IMR-90 (cell line): Measurements from ENCODE around the gene KAZALD1. TPM values are rescaled to one million over a fixed set of nuclear protein-coding genes. Genes with fewer than 3 reads are reported as not detected.

Experiments
- ATAC-seq: fragments of 200-7000 bp; cut with Tn5 transposase; 2 replicates; pipeline ENCODE4 v1.9.1; 2020; ENCODE audit warnings: low read depth, mild to moderate bottlenecking, moderate library complexity
- BruUV-seq: library from RNA; stranded (reverse); fragments of 400-500 nt; replicated peaks from 2 replicates; lab custom pipeline; 2021; lab: Mats Ljungman, UMichigan
- CTCF ChIA-PET: fragments of 300-600 bp; formaldehyde crosslinking; extraction: SDS; loops from one replicate; lab custom pipeline; 2021; ENCODE audit warnings: antibody characterized with exemption; lab: Yijun Ruan, JAX
- POLR2A ChIA-PET: fragments of 300-600 bp; sonication (Branson Sonifier 250); formaldehyde crosslinking; loops from one replicate; lab custom pipeline; 2022; ENCODE audit warnings: antibody characterized with exemption; ENCODE audit not compliant: unreplicated experiment; lab: Charles Lee
- DNase-seq: peaks from one replicate; pipeline ENCODE4 v3.0.0; 2013
- H2AFZ ChIP-seq: replicated peaks from 2 replicates; pipeline ENCODE3; 2013; ENCODE audit warnings: low read length, mild to moderate bottlenecking; ENCODE audit not compliant: poor library complexity
- H2AK5ac ChIP-seq: 2 replicates; pipeline ENCODE4 v1.6.1; 2013; ENCODE audit warnings: low read depth, low read length, inconsistent platforms
- H2AK9ac ChIP-seq: replicated peaks from 2 replicates; pipeline ENCODE3; 2013; ENCODE audit warnings: mild to moderate bottlenecking, low read depth, low read length, moderate library complexity; ENCODE audit not compliant: poor library complexity
- H2BK120ac ChIP-seq: 2 replicates; pipeline ENCODE4 v1.6.1; 2013; ENCODE audit warnings: low read depth, low read length, inconsistent platforms
- H2BK15ac ChIP-seq: 3 replicates; pipeline ENCODE4 v1.6.1; 2013; ENCODE audit warnings: low read depth, low read length, inconsistent platforms
- H2BK20ac ChIP-seq: 2 replicates; pipeline ENCODE4 v1.6.1; 2013; ENCODE audit warnings: low read depth, mild to moderate bottlenecking, inconsistent platforms, low read length, moderate library complexity
- H2BK5ac ChIP-seq: 2 replicates; pipeline ENCODE4 v1.6.1; 2013; ENCODE audit warnings: mild to moderate bottlenecking, low read depth, low read length, inconsistent platforms; ENCODE audit not compliant: poor library complexity, severe bottlenecking
- H3K14ac ChIP-seq: replicated peaks from 2 replicates; pipeline ENCODE4 v1.6.1; 2013; ENCODE audit warnings: low read depth, low read length, inconsistent platforms
- H3K18ac ChIP-seq: 2 replicates; pipeline ENCODE4 v1.6.1; 2013; ENCODE audit warnings: low read depth, low read length, control low read depth
- H3K23ac ChIP-seq: 2 replicates; pipeline ENCODE4 v1.6.1; 2013; ENCODE audit warnings: low read depth, low read length, inconsistent platforms
- H3K27ac ChIP-seq: 2 replicates; pipeline ENCODE4 v1.5.1; 2013; ENCODE audit warnings: mild to moderate bottlenecking, control low read depth, low read length; ENCODE audit not compliant: insufficient read depth
- H3K27me3 ChIP-seq: 2 replicates; pipeline ENCODE4 v1.6.1; 2013; ENCODE audit warnings: low read length; ENCODE audit not compliant: control insufficient read depth, insufficient read depth
- H3K36me3 ChIP-seq: 2 replicates; pipeline ENCODE4 v1.6.1; 2013; ENCODE audit warnings: low read length, mixed read lengths; ENCODE audit not compliant: control insufficient read depth, insufficient read depth
- H3K4ac ChIP-seq: 2 replicates; pipeline ENCODE4 v1.6.1; 2013; ENCODE audit warnings: low read depth, low read length, inconsistent platforms
- H3K4me1 ChIP-seq: 2 replicates; pipeline ENCODE4 v1.6.1; 2013; ENCODE audit warnings: low read length, mixed read lengths; ENCODE audit not compliant: control insufficient read depth, insufficient read depth
- H3K4me2 ChIP-seq: 2 replicates; pipeline ENCODE4 v1.6.1; 2013; ENCODE audit warnings: low read depth, mild to moderate bottlenecking, control low read depth, low read length, moderate library complexity
- H3K4me3 ChIP-seq: 2 replicates; pipeline ENCODE4 v1.5.1; 2013; ENCODE audit warnings: low read depth, mild to moderate bottlenecking, control low read depth, low read length, moderate library complexity; ENCODE audit not compliant: insufficient read depth
- H3K56ac ChIP-seq: 2 replicates; pipeline ENCODE4 v1.6.1; 2013; ENCODE audit warnings: low read length, inconsistent platforms; ENCODE audit not compliant: insufficient read depth; ENCODE audit errors: extremely low read depth
- H3K79me1 ChIP-seq, 2 experiments: 2 replicates each; pipeline ENCODE4 v1.6.1; 2013; ENCODE audit warnings: low read length in 2 of 2, inconsistent platforms in 1 of 2, low read depth in 1 of 2
- H3K9ac ChIP-seq: 2 replicates; pipeline ENCODE4 v1.6.1; 2013; ENCODE audit warnings: low read depth, low read length, control low read depth
- H3K9me1 ChIP-seq: 2 replicates; pipeline ENCODE4 v1.6.1; 2013; ENCODE audit warnings: low read length, inconsistent platforms; ENCODE audit not compliant: insufficient read depth
- H3K9me3 ChIP-seq: 2 replicates; pipeline ENCODE4 v1.6.1; 2013; ENCODE audit warnings: low read length; ENCODE audit not compliant: control insufficient read depth, insufficient read depth
- H4K20me1 ChIP-seq: 2 replicates; pipeline ENCODE4 v1.6.1; 2013; ENCODE audit warnings: low read length, inconsistent platforms; ENCODE audit not compliant: insufficient read depth
- H4K5ac ChIP-seq: 2 replicates; pipeline ENCODE4 v1.6.1; 2013; ENCODE audit warnings: mild to moderate bottlenecking, low read depth, low read length, control low read depth
- H4K8ac ChIP-seq, 2 experiments: 2 replicates each; pipeline ENCODE4 v1.6.1; 2013; ENCODE audit warnings: low read depth in 2 of 2, low read length in 2 of 2, control low read depth in 1 of 2, inconsistent platforms in 1 of 2
- H4K91ac ChIP-seq: 2 replicates; pipeline ENCODE4 v1.6.1; 2013; ENCODE audit warnings: low read depth, low read length, inconsistent platforms; ENCODE audit not compliant: insufficient read depth
- BHLHE40 ChIP-seq: fragments of 150-350 bp; IDR thresholded peaks from 2 replicates; pipeline ENCODE4 v1.6.1; 2016; ENCODE audit warnings: mild to moderate bottlenecking, low read depth, low read length
- CEBPB ChIP-seq: IDR thresholded peaks from 2 replicates; pipeline ENCODE4 v1.6.1; 2012; ENCODE audit warnings: low read depth, low read length, improper control_type of control experiment
- CHD1 ChIP-seq: IDR thresholded peaks from 2 replicates; pipeline ENCODE4 v1.6.1; 2012; ENCODE audit warnings: low read depth, low read length, improper control_type of control experiment
- CTCF ChIP-seq: conservative IDR thresholded peaks from 2 replicates; pipeline ENCODE4 v1.5.1; 2012; ENCODE audit warnings: mild to moderate bottlenecking, low read depth, low read length, improper control_type of control experiment
- ELK1 ChIP-seq: fragments of 150-350 bp; IDR thresholded peaks from 2 replicates; pipeline ENCODE4 v1.6.1; 2016; ENCODE audit warnings: low read depth, mild to moderate bottlenecking, low read length, moderate library complexity, borderline replicate concordance
- FOS ChIP-seq: fragments of 150-350 bp; IDR thresholded peaks from 2 replicates; pipeline ENCODE4 v1.6.1; 2016; ENCODE audit warnings: low read depth, low read length
- MAFK ChIP-seq: IDR thresholded peaks from 2 replicates; pipeline ENCODE4 v1.6.1; 2012; ENCODE audit warnings: low read depth, low read length, improper control_type of control experiment
- MAZ ChIP-seq: IDR thresholded peaks from 2 replicates; pipeline ENCODE4 v1.6.1; 2012; ENCODE audit warnings: low read depth, mild to moderate bottlenecking, low read length, improper control_type of control experiment, moderate library complexity, borderline replicate concordance
- MXI1 ChIP-seq: IDR thresholded peaks from 2 replicates; pipeline ENCODE4 v1.6.1; 2012; ENCODE audit warnings: low read depth, mild to moderate bottlenecking, low read length, moderate library complexity, borderline replicate concordance
- NFE2L2 ChIP-seq: fragments of 150-350 bp; IDR thresholded peaks from 2 replicates; pipeline ENCODE4 v1.6.1; 2016; ENCODE audit warnings: low read depth, mild to moderate bottlenecking, low read length
- POLR2A ChIP-seq: IDR thresholded peaks from 2 replicates; pipeline ENCODE4 v1.6.1; 2012; ENCODE audit warnings: mild to moderate bottlenecking, low read depth, low read length
- RAD21 ChIP-seq: IDR thresholded peaks from 2 replicates; pipeline ENCODE4 v1.6.1; 2012; ENCODE audit warnings: low read length, improper control_type of control experiment
- RCOR1 ChIP-seq: IDR thresholded peaks from 2 replicates; pipeline ENCODE4 v1.6.1; 2012; ENCODE audit warnings: mild to moderate bottlenecking, low read length, improper control_type of control experiment; ENCODE audit not compliant: insufficient replicate concordance
- RFX5 ChIP-seq: IDR thresholded peaks from 2 replicates; pipeline ENCODE4 v1.8.0; 2012; ENCODE audit warnings: low read depth, mild to moderate bottlenecking, low read length, moderate library complexity
- SMC3 ChIP-seq: fragments of 150-350 bp; IDR thresholded peaks from 2 replicates; pipeline ENCODE4 v1.6.1; 2016; ENCODE audit warnings: low read depth, mild to moderate bottlenecking, antibody characterized with exemption, low read length, moderate library complexity
- USF2 ChIP-seq: fragments of 150-350 bp; IDR thresholded peaks from 2 replicates; pipeline ENCODE4 v1.6.1; 2017; ENCODE audit warnings: mild to moderate bottlenecking, antibody characterized with exemption, low read length, low read depth
- WGBS, 2 experiments: methylation state at CpG; one replicate each; pipeline versions ENCODE4 v1.1.5 to v1.1.7; 2013; ENCODE audit warnings: missing lambda C conversion rate in 2 of 2; ENCODE audit not compliant: insufficient read length in 1 of 2; ENCODE audit errors: extremely low coverage in 2 of 2; 5-methylcytosine and 5-hydroxymethylcytosine counted together
- dilution Hi-C: fragments of 300-500 bp; cut with HindIII; formaldehyde crosslinking; loops from one replicate; pipeline ENCODE4 v1.14.3; 2018; ENCODE audit warnings: low sequenced_read_pairs; ENCODE audit not compliant: unreplicated experiment
- in situ Hi-C: fragments of 300-500 bp; cut with MboI; formaldehyde crosslinking; loops from 3 replicates; pipeline ENCODE4 v1.14.3; 2019; ENCODE audit warnings: low sequenced_read_pairs, inconsistent platforms, mixed read lengths
- intact Hi-C: fragments of 100-400 bp; cut with micrococcal nuclease; formaldehyde crosslinking; loops from 2 replicates; pipeline ENCODE4 v1.10.0; 2022
- polyA plus RNA-seq, 3 experiments: library from polyadenylated mRNA; depleted of rRNA; stranded (reverse); fragments of >200 nt; gene quantifications; 2 replicates each; pipeline ENCODE4 v1.2.3, GENCODE V29; 2012; ENCODE audit warnings: low replicate concordance in 1 of 3
- total RNA-seq: library from RNA; depleted of rRNA; stranded (reverse); fragments of >200 nt; gene quantifications from 2 replicates; pipeline ENCODE4 v1.2.3, GENCODE V29; 2012

KAZALD1 gene
- total and polyA plus RNA-seq, 2 of the 4 experiments (the other 2 are of a cell fraction) = 9.1 to 18.6 TPM

- no peak overlapping the region for H3K27ac ChIP-seq
- no peak for TF ChIP-seq SMC3
- TF ChIP-seq ELK1 = no peak
- no peak for TF ChIP-seq RFX5
- no peak for TF ChIP-seq MXI1
- no peak for TF ChIP-seq MAZ
- no peak for TF ChIP-seq RAD21
- TF ChIP-seq NFE2L2 = no peak
- TF ChIP-seq USF2 = no peak
- TF ChIP-seq BHLHE40 = no peak
- no peak for TF ChIP-seq POLR2A
- no peak for TF ChIP-seq CEBPB
- no peak for TF ChIP-seq MAFK
- TF ChIP-seq RCOR1 = no peak
- TF ChIP-seq CHD1 = no peak
- TF ChIP-seq FOS = no peak
- no peak for TF ChIP-seq CTCF
- no peak for DNase-seq
- ChIA-PET CTCF (no interaction called here), POLR2A (no interaction called here)
- H4K8ac ChIP-seq = no peak overlapping the region
- H3K36me3 ChIP-seq = no peaks in the 10 kb centered on the region
- no peaks in the 10 kb centered on the region for H3K79me1 ChIP-seq
- in situ Hi-C loops = no loop called here
- ATAC-seq = no peak
- no peak overlapping the region for H3K23ac ChIP-seq
- no peak overlapping the region for H3K14ac ChIP-seq
- no peak overlapping the region for H3K9ac ChIP-seq
- H3K4ac ChIP-seq = no peak overlapping the region
- dilution Hi-C loops = no loop called here
- H2AK5ac ChIP-seq = no peak overlapping the region
- H2BK120ac ChIP-seq = no peak overlapping the region
- no peak overlapping the region for H2BK20ac ChIP-seq
- no peak overlapping the region for H2AFZ ChIP-seq
- no TSS peak for BruUV-seq
- peaks cover 69% of the 10 kb centered on the region for H3K27me3 ChIP-seq
- intact Hi-C loops = no loop called here
- no peak overlapping the region for H3K4me3 ChIP-seq
- no peak overlapping the region for H2BK5ac ChIP-seq
- no peak overlapping the region for H3K56ac ChIP-seq
- no peak overlapping the region for H4K91ac ChIP-seq
- H2AK9ac ChIP-seq = no peak overlapping the region
- H4K20me1 ChIP-seq = no peaks in the 10 kb centered on the region
- no peak overlapping the region for H2BK15ac ChIP-seq
- H3K4me1 ChIP-seq = no peaks in the 10 kb centered on the region
- no peaks in the 10 kb centered on the region for H3K9me3 ChIP-seq
- H3K4me2 ChIP-seq = no peak overlapping the region
- no peak overlapping the region for H3K18ac ChIP-seq
- H3K9me1 ChIP-seq = no peaks in the 10 kb centered on the region
- no peak overlapping the region for H4K5ac ChIP-seq
- 17% methylated on average over 5 of the region's 12 CpGs; no CpG with 5 or more reads in 1 of the 2 experiments for WGBS, 2 experiments
These were observed 51.2 kb downstream of the KAZALD1 start for GRCh38 chr10:101112799-101113594.
